Fibroblast of upper back skin (primary cell): ENCODE results near the gene CMSS1.
"Not testable (repeated sequence)": the region's sequence is repeated elsewhere in the genome, so short reads cannot be mapped to it uniquely, and the experiment has no call there.

Experiments
- DNase-seq: peaks from one replicate; pipeline ENCODE4 v3.0.0-alpha.2; 2013

CMSS1 gene

GRCh38 chr3:99823723-99824711 is 6.4 kb downstream of the CMSS1 start:
- DNase-seq, result no peak

- peak; percentile 43 for DNase-seq
These were observed 7.5 kb downstream of the CMSS1 start for GRCh38 chr3:99825004-99825640.

- no peak for DNase-seq
These were observed 12.2 kb downstream of the CMSS1 start for GRCh38 chr3:99829844-99830243.

GRCh38 chr3:99833617-99834205 is 16.0 kb downstream of the CMSS1 start:
- DNase-seq, result no peak

- DNase-seq, result no peak
These were observed 16.7 kb downstream of the CMSS1 start for GRCh38 chr3:99834211-99834957.

- no peak for DNase-seq
These were observed 19.0 kb downstream of the CMSS1 start for GRCh38 chr3:99836681-99837080.

GRCh38 chr3:99837715-99838114 is 20.1 kb downstream of the CMSS1 start:
- DNase-seq, result no peak

GRCh38 chr3:99838755-99839154 is 21.1 kb downstream of the CMSS1 start:
- DNase-seq, result no peak

GRCh38 chr3:99839613-99840012 is 22.0 kb downstream of the CMSS1 start:
- no peak for DNase-seq

GRCh38 chr3:99841949-99842348 is 24.3 kb downstream of the CMSS1 start:
- not testable (repeated sequence) for DNase-seq

- peak; percentile 67 for DNase-seq
These were observed 25.3 kb downstream of the CMSS1 start for GRCh38 chr3:99842826-99843589.

GRCh38 chr3:99843590-99844258 is 26.1 kb downstream of the CMSS1 start:
- no peak for DNase-seq

GRCh38 chr3:99845331-99845730 is 27.7 kb downstream of the CMSS1 start:
- DNase-seq, result no peak

GRCh38 chr3:99845999-99846398 is 28.3 kb downstream of the CMSS1 start:
- no peak for DNase-seq

GRCh38 chr3:99846477-99847160 is 29.0 kb downstream of the CMSS1 start:
- no peak for DNase-seq

- DNase-seq, result no peak
These were observed 30.8 kb downstream of the CMSS1 start for GRCh38 chr3:99848433-99848832.

GRCh38 chr3:99850608-99851007 is 32.9 kb downstream of the CMSS1 start:
- DNase-seq, result no peak

- DNase-seq, result no peak
These were observed 34.3 kb downstream of the CMSS1 start for GRCh38 chr3:99851955-99852354.

- no peak for DNase-seq
These were observed 35.2 kb downstream of the CMSS1 start for GRCh38 chr3:99852851-99853250.

GRCh38 chr3:99854756-99855298 is 37.2 kb downstream of the CMSS1 start:
- DNase-seq, result no peak

- DNase-seq, result no peak
These were observed 38.2 kb downstream of the CMSS1 start for GRCh38 chr3:99855900-99856299.
